CD14-positive monocyte (primary cell): ENCODE measurements around the gene DCD. TPM values are rescaled to one million over a fixed set of nuclear protein-coding genes. Genes with fewer than 3 reads are reported as not detected.

Experiments used
- DNase-seq, 3 donors: peaks; one replicate each; pipeline ENCODE4 v3.0.0-alpha.2; 2011 to 2022
- H2AFZ ChIP-seq: 2 replicates; pipeline ENCODE4 v1.6.0; 2012; ENCODE audit warnings: mild to moderate bottlenecking, low read depth, low read length, inconsistent platforms; ENCODE audit not compliant: insufficient read depth, poor library complexity, severe bottlenecking
- H3K27ac ChIP-seq, 2 donors: 1 replicate in 1 of 2; 2 replicates in 1 of 2; pipeline ENCODE4 v1.5.1; 2012 to 2013; ENCODE audit warnings: low read length in 2 of 2, control low read depth in 1 of 2, inconsistent platforms in 1 of 2, low read depth in 1 of 2, mild to moderate bottlenecking in 1 of 2
- H3K27me3 ChIP-seq, 2 donors: one replicate each; pipeline versions ENCODE4 v1.6.0 to v1.6.1; 2011 to 2013; ENCODE audit warnings: low read length in 2 of 2; ENCODE audit not compliant: control insufficient read depth in 2 of 2, insufficient read depth in 2 of 2
- H3K36me3 ChIP-seq, 2 donors: replicated peaks in 1 of 2; 1 replicate in 1 of 2; 2 replicates in 1 of 2; pipeline versions ENCODE4 v1.5.1 to v1.6.1; 2012 to 2013; ENCODE audit warnings: low read length in 2 of 2, control low read depth in 1 of 2, inconsistent platforms in 1 of 2, mild to moderate bottlenecking in 1 of 2; ENCODE audit not compliant: insufficient read depth in 2 of 2, control insufficient read depth in 1 of 2
- H3K4me1 ChIP-seq, 2 donors: 1 replicate in 1 of 2; 2 replicates in 1 of 2; pipeline versions ENCODE4 v1.5.1 to v1.6.1; 2012 to 2013; ENCODE audit warnings: low read length in 2 of 2, control low read depth in 1 of 2, inconsistent platforms in 1 of 2, mild to moderate bottlenecking in 1 of 2, moderate library complexity in 1 of 2; ENCODE audit not compliant: insufficient read depth in 2 of 2, control insufficient read depth in 1 of 2
- H3K4me2 ChIP-seq: replicated peaks from 2 replicates; pipeline ENCODE3; 2012; ENCODE audit warnings: low read length, moderate library complexity, mild to moderate bottlenecking; ENCODE audit not compliant: poor library complexity, severe bottlenecking; ENCODE audit errors: extremely low read depth
- H3K4me3 ChIP-seq, 3 experiments: fragments of 200-600 bp in 1 of 3; sonication (generic) in 1 of 3; replicated peaks in 1 of 3; 1 replicate in 2 of 3; 2 replicates in 1 of 3; pipeline ENCODE4 v1.5.1; 2011 to 2013; ENCODE audit warnings: low read length in 3 of 3, mild to moderate bottlenecking in 3 of 3, control low read depth in 2 of 3, low read depth in 2 of 3, inconsistent platforms in 1 of 3, moderate library complexity in 1 of 3
- H3K79me2 ChIP-seq: 2 replicates; pipeline ENCODE4 v1.6.0; 2012; ENCODE audit warnings: mild to moderate bottlenecking, control low read depth, inconsistent platforms, low read length, moderate library complexity; ENCODE audit not compliant: insufficient read depth
- H3K9ac ChIP-seq: 2 replicates; pipeline ENCODE4 v1.6.0; 2017; ENCODE audit warnings: low read length, mild to moderate bottlenecking; ENCODE audit not compliant: insufficient read depth, poor library complexity, severe bottlenecking
- H3K9me3 ChIP-seq, 2 donors: replicated peaks in 1 of 2; 1 replicate in 1 of 2; 2 replicates in 1 of 2; pipeline versions ENCODE4 v1.5.1 to v1.6.1; 2012 to 2013; ENCODE audit warnings: low read length in 2 of 2, control low read depth in 1 of 2; ENCODE audit not compliant: control insufficient read depth in 1 of 2, insufficient read depth in 1 of 2
- H4K20me1 ChIP-seq: 2 replicates; pipeline ENCODE4 v1.6.0; 2012; ENCODE audit warnings: mild to moderate bottlenecking, low read length, control low read depth, moderate library complexity; ENCODE audit not compliant: insufficient read depth
- H3K27ac Mint-ChIP-seq, 7 donors: one replicate each; pipeline ENCODE4 v1.8.0; 2020; ENCODE audit warnings: mild to moderate bottlenecking in 7 of 7, mixed read lengths in 7 of 7, moderate library complexity in 6 of 7, inconsistent platforms in 2 of 7
- H3K27me3 Mint-ChIP-seq, 3 donors: one replicate each; pipeline ENCODE4 v1.8.0; 2021 to 2022; ENCODE audit warnings: low read depth in 3 of 3, mild to moderate bottlenecking in 3 of 3, mixed read lengths in 3 of 3, moderate library complexity in 3 of 3, inconsistent platforms in 1 of 3
- H3K36me3 Mint-ChIP-seq, 2 donors: one replicate each; pipeline ENCODE4 v1.8.0; 2020; ENCODE audit warnings: mixed read lengths in 2 of 2, inconsistent platforms in 1 of 2, mild to moderate bottlenecking in 1 of 2
- H3K4me1 Mint-ChIP-seq: one replicate; pipeline ENCODE4 v1.8.0; 2020; ENCODE audit warnings: mild to moderate bottlenecking, mixed read lengths
- H3K4me3 Mint-ChIP-seq, 2 donors: one replicate each; pipeline ENCODE4 v1.8.0; 2020; ENCODE audit warnings: mild to moderate bottlenecking in 2 of 2, mixed read lengths in 2 of 2, moderate library complexity in 1 of 2
- H3K9me3 Mint-ChIP-seq, 7 donors: one replicate each; pipeline ENCODE4 v1.8.0; 2020 to 2022; ENCODE audit warnings: mixed read lengths in 7 of 7, mild to moderate bottlenecking in 6 of 7, moderate library complexity in 6 of 7, inconsistent platforms in 2 of 7
- WGBS: methylation state at CpG from one replicate; pipeline ENCODE4 v1.1.5; 2013; ENCODE audit warnings: missing lambda C conversion rate; ENCODE audit not compliant: insufficient coverage; 5-methylcytosine and 5-hydroxymethylcytosine counted together
- intact Hi-C, 2 donors: fragments of 100-400 bp; cut with micrococcal nuclease; formaldehyde crosslinking; loops; one replicate each; pipeline versions ENCODE4 v1.15.0 to v1.15.1; 2023
- polyA plus RNA-seq, 3 donors: library from polyadenylated mRNA; depleted of rRNA in 1 of 3; unstranded in 2 of 3; stranded (reverse) in 1 of 3; fragments of 300-500 nt in 2 of 3; fragments of >200 nt in 1 of 3; fragmentation: Illumina TruSeq in 2 of 3; gene quantifications; 1 replicate in 2 of 3; 2 replicates in 1 of 3; pipeline ENCODE4 v1.2.3, GENCODE V29; 2012 to 2021
- TF ChIP-seq, protein P1 (sequence below): fragments of 200-600 bp; IDR thresholded peaks from one replicate; pipeline ENCODE4 v1.8.0; 2022; ENCODE audit warnings: antibody characterized with exemption, mild to moderate bottlenecking

The DCD gene
- polyA plus RNA-seq, 3 donors, result not detected

DNA sequence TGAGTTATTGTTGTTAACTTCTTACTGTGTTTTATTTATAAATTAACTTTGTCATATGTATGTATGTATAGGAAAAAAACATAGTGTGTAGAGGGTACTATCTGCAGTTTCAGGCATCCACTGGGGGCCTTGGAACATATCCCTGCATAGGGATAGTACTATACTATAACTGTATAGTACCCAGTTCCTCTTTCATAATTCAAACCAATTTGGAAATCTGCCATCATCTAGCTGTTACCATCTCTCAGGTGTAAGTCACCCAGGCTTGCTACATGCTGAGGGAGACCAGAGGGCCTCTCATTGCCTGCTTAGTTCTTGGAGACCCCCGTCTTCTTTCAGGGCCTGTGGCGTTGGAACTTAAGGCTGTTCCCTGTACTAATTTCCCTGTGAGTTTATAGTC, 12.9 kb upstream of the DCD start:
- Histone ChIP-seq H3K4me3 (no peak overlapping the region), H3K27ac (no peak overlapping the region), H3K9ac (no peak overlapping the region), H3K9me3 (no peaks in the 10 kb centered on the region), H3K4me1 (no peaks in the 10 kb centered on the region), H3K79me2 (no peaks in the 10 kb centered on the region), H3K27me3 (no peaks in the 10 kb centered on the region), H3K36me3 (no peaks in the 10 kb centered on the region), H3K4me2 (no peak overlapping the region), H4K20me1 (no peaks in the 10 kb centered on the region), H2AFZ (no peak overlapping the region)
- Mint-ChIP-seq H3K4me1 (no peaks in the 10 kb centered on the region), H3K27me3 (peaks cover 0 to 6% (median 3%) of the 10 kb centered on the region in 3 donors), H3K9me3 (no peaks in the 10 kb centered on the region), H3K36me3 (no peaks in the 10 kb centered on the region), H3K4me3 (no peak overlapping the region), H3K27ac (no peak overlapping the region)
- intact Hi-C loops, result no loop called here
- WGBS, result 13% methylated on average over 2 of the region's 2 CpGs
- no peak for DNase-seq
- TF ChIP-seq, protein P1, sequence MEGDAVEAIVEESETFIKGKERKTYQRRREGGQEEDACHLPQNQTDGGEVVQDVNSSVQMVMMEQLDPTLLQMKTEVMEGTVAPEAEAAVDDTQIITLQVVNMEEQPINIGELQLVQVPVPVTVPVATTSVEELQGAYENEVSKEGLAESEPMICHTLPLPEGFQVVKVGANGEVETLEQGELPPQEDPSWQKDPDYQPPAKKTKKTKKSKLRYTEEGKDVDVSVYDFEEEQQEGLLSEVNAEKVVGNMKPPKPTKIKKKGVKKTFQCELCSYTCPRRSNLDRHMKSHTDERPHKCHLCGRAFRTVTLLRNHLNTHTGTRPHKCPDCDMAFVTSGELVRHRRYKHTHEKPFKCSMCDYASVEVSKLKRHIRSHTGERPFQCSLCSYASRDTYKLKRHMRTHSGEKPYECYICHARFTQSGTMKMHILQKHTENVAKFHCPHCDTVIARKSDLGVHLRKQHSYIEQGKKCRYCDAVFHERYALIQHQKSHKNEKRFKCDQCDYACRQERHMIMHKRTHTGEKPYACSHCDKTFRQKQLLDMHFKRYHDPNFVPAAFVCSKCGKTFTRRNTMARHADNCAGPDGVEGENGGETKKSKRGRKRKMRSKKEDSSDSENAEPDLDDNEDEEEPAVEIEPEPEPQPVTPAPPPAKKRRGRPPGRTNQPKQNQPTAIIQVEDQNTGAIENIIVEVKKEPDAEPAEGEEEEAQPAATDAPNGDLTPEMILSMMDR, result no peak

DNA sequence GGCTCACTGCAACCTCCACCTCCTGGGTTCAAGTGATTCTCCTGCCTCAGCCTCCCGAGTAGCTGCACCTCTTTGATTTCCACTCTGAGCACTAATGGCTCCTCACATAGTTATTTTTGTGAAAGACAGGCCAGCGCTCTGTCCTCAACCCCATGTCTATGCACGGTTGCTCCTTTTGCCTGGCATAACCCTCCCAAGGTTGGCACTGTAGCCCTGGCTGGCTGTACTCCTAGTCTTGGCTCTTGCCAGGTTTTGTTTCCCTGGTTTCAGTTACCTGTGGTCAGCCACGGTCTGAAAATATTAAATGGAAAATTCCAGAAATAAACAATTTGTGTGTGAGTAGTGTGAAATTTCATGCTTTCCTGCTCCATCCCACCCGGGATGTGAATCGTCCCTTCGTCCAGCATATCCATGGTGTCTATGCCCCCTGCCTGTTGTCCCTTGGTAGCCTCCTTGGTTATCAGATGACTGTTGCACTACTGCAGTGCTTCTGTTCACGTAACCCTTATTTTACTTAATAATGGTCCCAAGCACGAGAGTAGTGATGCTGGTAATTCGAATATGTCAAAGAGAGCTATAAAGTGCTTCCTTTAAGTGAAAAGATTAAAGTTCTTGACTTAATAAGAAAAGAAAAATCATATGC, 12.3 kb upstream of the DCD start:
- Histone ChIP-seq H4K20me1 (no peaks in the 10 kb centered on the region), H3K9ac (no peak overlapping the region), H3K27me3 (no peaks in the 10 kb centered on the region), H3K4me1 (no peaks in the 10 kb centered on the region), H3K4me2 (no peak overlapping the region), H3K79me2 (no peaks in the 10 kb centered on the region), H3K9me3 (no peaks in the 10 kb centered on the region), H3K27ac (no peak overlapping the region), H3K4me3 (no peak overlapping the region), H3K36me3 (no peaks in the 10 kb centered on the region), H2AFZ (no peak overlapping the region)
- peak overlapping the region in 1 of 7 donors; percentile 32 for H3K27ac Mint-ChIP-seq
- DNase-seq, result no peak
- 92% methylated on average over 3 of the region's 10 CpGs for WGBS
- H3K9me3 Mint-ChIP-seq, result no peaks in the 10 kb centered on the region
- TF ChIP-seq, protein P1, result no peak
- no peak overlapping the region for H3K4me3 Mint-ChIP-seq
- H3K27me3 Mint-ChIP-seq, result peaks cover 0 to 5% (median 3%) of the 10 kb centered on the region in 3 donors
- intact Hi-C loops, result no loop called here
- H3K4me1 Mint-ChIP-seq, result no peaks in the 10 kb centered on the region
- no peaks in the 10 kb centered on the region for H3K36me3 Mint-ChIP-seq
